Measurements from ENCODE around the gene THAP4.
"Not testable (repeated sequence)": the region's sequence is repeated elsewhere in the genome, so short reads cannot be mapped to it uniquely, and the experiment has no call there.

Gene THAP4

DNA sequence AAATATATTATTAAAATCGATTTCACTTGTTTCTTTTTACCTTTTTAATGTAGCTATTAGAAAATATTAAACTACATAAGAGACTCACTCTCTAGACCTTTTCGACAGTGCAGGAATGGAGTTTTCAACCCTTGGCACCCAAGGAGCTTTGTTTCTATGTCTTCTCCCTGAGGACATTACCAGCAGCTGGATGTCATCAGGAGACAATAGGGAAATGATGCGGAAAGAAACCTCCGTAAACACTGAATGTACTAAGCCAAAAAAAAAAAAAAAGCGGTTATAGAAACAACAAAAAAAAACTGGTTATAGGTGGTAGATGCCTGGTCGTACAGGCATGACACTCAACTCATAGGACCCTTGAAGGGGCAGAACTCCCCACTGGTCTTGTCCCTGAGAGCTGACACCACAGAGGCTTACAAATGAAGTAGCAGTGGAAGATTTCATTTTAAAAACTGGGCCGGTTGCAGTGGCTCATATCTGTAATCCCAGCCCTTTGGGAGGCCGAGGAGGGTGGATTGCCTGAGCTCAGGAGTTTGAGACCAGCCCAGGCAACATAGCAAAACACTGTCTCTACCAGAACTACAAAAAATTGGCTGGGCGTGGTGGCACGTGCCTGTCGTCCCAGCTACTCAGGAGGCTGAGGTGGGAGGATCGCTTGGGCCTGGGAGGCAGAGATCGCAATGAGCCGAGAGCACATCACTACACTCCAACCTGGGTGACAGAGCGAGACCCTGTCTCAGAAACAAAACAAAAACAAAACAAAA, 23.8 kb downstream of the THAP4 start:
- no peak for DNase-seq (ENCODE audit: low read depth in 2 of 2)

- no peak for DNase-seq (ENCODE audit: low read depth in 2 of 2)
Measured at GRCh38 chr2:241612156-241613016, 24.6 kb downstream of the THAP4 start.

DNA sequence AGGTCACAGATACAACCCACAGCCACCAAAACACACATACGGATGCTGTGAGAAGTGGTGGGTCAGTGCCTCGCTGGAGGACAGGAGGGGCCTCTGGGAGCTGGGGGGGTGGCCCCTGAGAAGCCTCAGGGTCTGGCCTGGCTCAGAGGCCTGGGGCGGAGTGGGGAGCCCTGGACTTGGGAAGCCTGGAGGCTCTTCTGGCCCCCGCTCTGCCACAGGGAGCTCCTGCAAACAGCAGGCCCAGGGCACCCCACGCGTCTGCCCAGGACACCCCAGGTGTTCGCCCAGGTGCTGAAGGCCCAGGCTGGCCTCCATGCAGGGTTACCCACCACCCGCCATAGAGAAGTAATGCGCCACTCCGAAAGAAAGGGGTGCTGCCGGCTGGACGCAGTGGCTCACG, 25.9 kb downstream of the THAP4 start:
- DNase-seq (ENCODE audit: low read depth in 2 of 2): no peak

- DNase-seq (ENCODE audit: low read depth in 2 of 2): peak; percentile 76 to 91
Measured at GRCh38 chr2:241609859-241610793, 26.8 kb downstream of the THAP4 start.

DNA sequence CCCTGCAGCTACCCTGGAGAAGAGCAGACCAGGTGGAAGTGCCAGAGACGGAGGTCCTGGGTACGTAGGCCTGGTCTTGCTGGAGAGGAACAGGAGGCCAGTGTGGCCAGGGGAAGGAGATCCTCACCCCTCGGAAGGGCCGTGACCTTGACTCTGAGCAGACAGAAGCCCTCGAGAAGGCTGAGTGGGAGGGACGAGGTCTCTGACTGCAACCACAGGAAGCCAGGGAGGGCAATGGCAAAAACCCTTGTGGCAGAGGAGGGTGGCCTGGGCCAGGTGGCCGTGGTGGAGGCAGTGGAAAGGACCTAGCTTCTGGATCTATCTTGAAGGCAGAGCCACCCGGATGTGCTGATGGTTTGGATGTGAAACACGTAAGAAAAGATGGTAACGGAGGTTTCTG, 28.1 kb downstream of the THAP4 start:
- no peak for DNase-seq (ENCODE audit: low read depth in 2 of 2)

- no peak for DNase-seq (ENCODE audit: low read depth in 2 of 2)
Measured at GRCh38 chr2:241607162-241607885, 29.6 kb downstream of the THAP4 start.

DNA sequence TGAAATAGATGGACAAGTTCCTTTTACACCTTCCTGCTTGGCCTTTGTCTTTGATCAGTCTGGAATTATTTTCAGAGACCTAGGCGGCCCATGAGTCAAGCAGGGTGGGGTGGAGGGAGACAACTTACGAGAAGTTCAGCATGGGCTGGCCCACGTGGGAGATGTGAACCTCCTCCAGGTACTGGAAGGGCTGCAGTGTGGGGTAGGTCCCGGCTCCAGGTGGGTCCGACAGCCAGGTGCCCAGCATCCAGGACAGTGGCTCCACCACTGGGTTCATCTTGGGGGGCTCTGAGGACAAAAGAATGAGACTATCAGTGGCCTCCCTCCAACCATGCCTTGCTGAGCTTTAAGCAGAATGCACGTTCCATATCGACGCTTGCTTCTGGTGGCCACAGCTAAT, 30.8 kb downstream of the THAP4 start:
- DNase-seq (ENCODE audit: low read depth in 2 of 2): no peak

DNA sequence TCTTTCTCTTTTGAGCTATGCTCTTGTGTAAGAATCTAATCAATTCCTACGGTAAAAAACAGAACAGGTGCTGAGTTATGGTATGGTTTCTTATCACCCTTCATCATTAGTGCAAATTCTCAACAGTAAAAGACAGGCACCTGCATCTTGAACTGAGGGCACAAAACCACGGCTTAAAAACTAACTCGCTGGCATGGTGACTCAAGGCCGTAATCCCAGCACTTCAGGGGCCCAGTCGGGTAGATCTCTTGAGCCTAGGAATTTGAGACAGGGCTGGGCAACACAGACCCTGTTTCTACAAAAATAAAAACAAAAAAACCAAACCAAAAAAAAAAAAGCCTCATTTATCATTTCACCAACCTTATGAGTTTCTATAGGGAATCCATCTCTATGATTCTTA, 33.3 kb downstream of the THAP4 start:
- no peak for DNase-seq (ENCODE audit: low read depth in 2 of 2)

GRCh38 chr2:241602720-241603119, 34.2 kb downstream of the THAP4 start:
- no peak for DNase-seq (ENCODE audit: low read depth in 2 of 2)

DNA sequence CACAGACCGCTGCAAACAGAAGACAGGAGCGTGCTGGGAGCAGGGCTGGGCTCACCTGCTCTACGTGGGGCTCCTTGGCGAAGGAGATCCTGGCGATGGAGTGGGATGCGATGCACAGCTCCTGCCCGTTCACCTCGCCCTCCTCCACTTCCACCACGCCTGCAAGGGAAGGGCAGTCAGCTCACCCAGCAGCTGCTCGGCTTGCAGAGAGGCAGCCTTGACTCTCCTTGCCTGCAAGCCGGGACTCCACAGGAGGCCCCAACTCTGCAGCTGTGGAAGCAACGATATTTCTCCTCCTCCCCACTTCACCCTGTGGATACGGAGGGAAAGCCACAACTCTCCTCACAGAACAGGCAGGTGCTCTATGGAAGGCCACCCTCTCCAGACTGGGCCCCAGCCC, 35.1 kb downstream of the THAP4 start:
- no peak for DNase-seq (ENCODE audit: low read depth in 2 of 2)

DNA sequence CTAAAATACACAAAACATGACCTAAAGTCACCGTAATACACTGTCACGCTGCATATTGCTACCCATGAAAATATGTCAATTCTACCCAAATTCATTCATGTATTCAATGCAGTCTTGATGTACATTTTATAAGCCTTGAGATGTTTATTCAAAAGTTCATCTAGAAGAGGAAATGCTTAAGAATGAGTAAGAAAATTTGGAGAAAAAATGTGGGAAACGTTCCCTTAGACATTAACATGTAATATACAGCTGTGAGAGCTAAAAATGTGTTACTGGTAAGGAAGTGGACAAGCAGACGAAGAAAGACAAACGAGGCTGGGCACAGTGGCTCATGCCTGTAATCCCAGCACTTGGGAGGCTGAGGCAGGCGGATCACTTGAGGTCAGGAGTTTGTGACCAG, 37.3 kb downstream of the THAP4 start:
- no peak for DNase-seq (ENCODE audit: low read depth in 2 of 2)

GRCh38 chr2:241598487-241598886, 38.5 kb downstream of the THAP4 start:
- DNase-seq (ENCODE audit: low read depth in 2 of 2): no peak

DNA sequence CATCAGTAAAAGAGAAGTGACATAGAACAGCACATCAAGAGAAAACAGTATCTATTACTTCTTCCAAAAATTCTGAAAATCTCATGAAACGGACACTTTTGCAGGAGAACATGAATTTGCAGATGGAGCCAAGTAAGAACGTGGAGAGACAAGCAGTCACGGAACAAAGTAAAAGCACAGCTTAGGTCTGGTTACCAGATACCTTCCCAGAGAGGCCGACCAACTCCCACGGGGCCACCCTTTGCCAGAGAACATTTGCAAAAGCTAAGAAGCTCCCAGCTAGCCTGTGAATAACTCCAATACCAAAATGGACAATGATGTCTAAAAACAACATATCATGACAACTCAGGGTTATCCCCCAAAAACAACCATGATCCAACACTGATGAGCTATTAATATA, 38.9 kb downstream of the THAP4 start:
- DNase-seq (ENCODE audit: low read depth in 2 of 2): no peak

- DNase-seq (ENCODE audit: low read depth in 2 of 2): no peak
Measured at GRCh38 chr2:241597561-241597960, 39.4 kb downstream of the THAP4 start.

- DNase-seq (ENCODE audit: low read depth in 2 of 2): no peak
Measured at GRCh38 chr2:241595600-241596140, 41.3 kb downstream of the THAP4 start.

GRCh38 chr2:241593271-241593670, 43.7 kb downstream of the THAP4 start:
- no peak for DNase-seq (ENCODE audit: low read depth in 2 of 2)

- no peak for DNase-seq (ENCODE audit: low read depth in 2 of 2)
Measured at GRCh38 chr2:241592126-241592845, 44.7 kb downstream of the THAP4 start.

- not testable (repeated sequence) for DNase-seq (ENCODE audit: low read depth in 2 of 2)
Measured at GRCh38 chr2:241590496-241591455, 46.2 kb downstream of the THAP4 start.

DNA sequence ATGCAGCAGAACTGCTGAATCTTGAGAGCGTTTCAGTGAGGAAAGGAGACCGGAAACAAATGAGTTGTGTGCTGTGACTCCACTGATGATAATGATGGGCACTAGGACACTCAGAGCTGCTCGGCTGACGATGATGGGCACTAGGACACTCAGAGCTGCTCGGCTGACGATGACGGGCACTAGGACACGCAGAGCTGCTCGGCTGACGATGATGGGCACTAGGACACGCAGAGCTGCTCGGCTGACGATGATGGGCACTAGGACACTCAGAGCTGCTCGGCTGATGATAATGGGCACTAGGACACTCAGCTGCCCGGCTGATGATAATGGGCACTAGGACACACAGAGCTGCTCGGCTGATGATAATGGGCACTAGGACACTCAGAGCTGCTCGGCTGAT, 47.1 kb downstream of the THAP4 start:
- not testable (repeated sequence) for DNase-seq (ENCODE audit: low read depth in 2 of 2)

All from stimulated activated CD8-positive, alpha-beta memory T cell treated with anti-CD3 and anti-CD28 coated beads, Interleukin-7, amount 100 ng/mL, for 4 hours (primary cell).